Activated T-helper 9 cell treated with anti-CD3 and anti-CD28 coated beads, Interleukin-2, amount 50 U/mL, for 16 hours (primary cell): Measurements from ENCODE around the gene ZFHX2.

ENCODE experiments used
- DNase-seq: peaks from one replicate; pipeline ENCODE4 v3.0.0-alpha.2; 2020; ENCODE audit warnings: low read depth

ZFHX2 gene

GRCh38 chr14:23572836-23573235, 21.3 kb upstream of the ZFHX2 start:
- no peak for DNase-seq

GRCh38 chr14:23572524-23572828, 20.9 kb upstream of the ZFHX2 start:
- no peak for DNase-seq

- DNase-seq: no peak
Observed at GRCh38 chr14:23571701-23572523, 20.3 kb upstream of the ZFHX2 start.

- no peak for DNase-seq
Observed at GRCh38 chr14:23570806-23571483, 19.4 kb upstream of the ZFHX2 start.

GRCh38 chr14:23569443-23570151, 18.0 kb upstream of the ZFHX2 start:
- no peak for DNase-seq

GRCh38 chr14:23568600-23569331, 17.2 kb upstream of the ZFHX2 start:
- no peak for DNase-seq

- no peak for DNase-seq
Observed at GRCh38 chr14:23568021-23568599, 16.5 kb upstream of the ZFHX2 start.

GRCh38 chr14:23567186-23568020, 15.8 kb upstream of the ZFHX2 start, which contains the start of gene AP1G2:
AP1G2 (minus strand) TSS chr14:23567791; CDS start chr14:23567314, 477 bp downstream.
- DNase-seq: peak; percentile 79

GRCh38 chr14:23566778-23567185, 15.2 kb upstream of the ZFHX2 start:
- DNase-seq: no peak

GRCh38 chr14:23566112-23566777, 14.7 kb upstream of the ZFHX2 start:
- no peak for DNase-seq

- DNase-seq: no peak
Observed at GRCh38 chr14:23565626-23566025, 14.1 kb upstream of the ZFHX2 start.

GRCh38 chr14:23564876-23565275, 13.3 kb upstream of the ZFHX2 start:
- no peak for DNase-seq

GRCh38 chr14:23564181-23564812, 12.7 kb upstream of the ZFHX2 start:
- DNase-seq: no peak

GRCh38 chr14:23563473-23564180, 12.1 kb upstream of the ZFHX2 start:
- DNase-seq: no peak

GRCh38 chr14:23562822-23563472, 11.4 kb upstream of the ZFHX2 start:
- peak; percentile 33 for DNase-seq

GRCh38 chr14:23561873-23562821, 10.6 kb upstream of the ZFHX2 start:
- no peak for DNase-seq

GRCh38 chr14:23561259-23561658, 9.7 kb upstream of the ZFHX2 start:
- no peak for DNase-seq
